OCI-LY1 (cell line): ENCODE measurements around the gene PWP2.
"Not testable (repeated sequence)": the region's sequence is repeated elsewhere in the genome, so short reads cannot be mapped to it uniquely, and the experiment has no call there.

ENCODE experiments used
- CTCF ChIP-seq: fragments of 200-600 bp; sonication (generic), shearing (Covaris generic); IDR thresholded peaks from 2 replicates; pipeline ENCODE4 v1.5.1; 2017; ENCODE audit warnings: mild to moderate bottlenecking, antibody characterized with exemption, low read length, moderate library complexity, mixed read lengths
- EZH2 ChIP-seq: fragments of 200-600 bp; sonication (generic), shearing (Covaris generic); IDR thresholded peaks from 2 replicates; pipeline ENCODE4 v1.8.0; 2017; ENCODE audit warnings: borderline replicate concordance, mixed run types, mild to moderate bottlenecking, antibody characterized with exemption, low read length, moderate library complexity, mixed read lengths

- TF ChIP-seq EZH2, CTCF: not testable (repeated sequence)
These were observed 52.4 kb downstream of the PWP2 start for GRCh38 chr21:44159349-44160297.
